Measurements from ENCODE around the gene LBHD2. TPM values are rescaled to one million over a fixed set of nuclear protein-coding genes. Genes with fewer than 3 reads are reported as not detected.

The LBHD2 gene
- total RNA-seq, 1 experiment from 2014 or later: not detected

GRCh38 chr14:103134919-103135318 is 50.9 kb downstream of the LBHD2 start:
- no peak overlapping the region for H3K4me2 ChIP-seq (ENCODE audit: low read length)
- DNase-seq (ENCODE audit: low read depth, low spot score) (no peak), ATAC-seq (no peak)
- no TSS peak for BruUV-seq (replicated peaks)
- no peak for TF ChIP-seq CEBPB (IDR thresholded peaks at IDR 0.05; ENCODE audit: low read depth)
- no peak for TF ChIP-seq EGR1 (IDR thresholded peaks at IDR 0.05; ENCODE audit: low read depth)
- no peak for TF ChIP-seq FOSL1 (IDR thresholded peaks at IDR 0.05; ENCODE audit: low read depth)
- no peak for TF ChIP-seq POLR2AphosphoS5 (IDR thresholded peaks at IDR 0.05; ENCODE audit: low read depth, low read length)
- TF ChIP-seq POLR2A (IDR thresholded peaks at IDR 0.05; ENCODE audit: borderline replicate concordance, extremely low read depth, insufficient read depth, insufficient read length): no peak
- no peak for TF ChIP-seq ZFX (IDR thresholded peaks at IDR 0.05)
- H3K4me1 ChIP-seq (ENCODE audit: control insufficient read depth in 1 of 2, insufficient read depth in 2 of 2, low read length in 2 of 2): peaks cover 18 to 22% of the 10 kb centered on the region in 2 experiments
- no peak overlapping the region for H3K27ac ChIP-seq (ENCODE audit: low read depth, low read length)
- ChIA-PET RAD21 (ENCODE audit: low non-redundant PET in 1 of 2, low total read pairs in 2 of 2, uncharacterized antibody in 2 of 2, unreplicated experiment in 2 of 2) (no interaction called here), CTCF (interaction anchor here (3.3 kb wide), 1 partner anchor 30 kb away, joined by 14 read pairs; no protein-coding TSS in a partner anchor), POLR2A (interaction anchor here (0.6 kb wide), 1 partner anchor 784 kb away, joined by 4 read pairs; no protein-coding TSS in a partner anchor)
- H3K9ac ChIP-seq (ENCODE audit: low read length): no peak overlapping the region
- H3K9me3 ChIP-seq (ENCODE audit: control insufficient read depth in 1 of 2, insufficient read depth in 1 of 2, low read depth in 1 of 2, low read length in 2 of 2): no peaks in the 10 kb centered on the region
- H3K36me3 ChIP-seq (ENCODE audit: control insufficient read depth in 1 of 2, insufficient read depth in 2 of 2, low read length in 2 of 2): peaks cover 8 to 16% of the 10 kb centered on the region in 2 experiments; a peak in 1 of 4 replicates
- no peaks in the 10 kb centered on the region for H3K79me2 ChIP-seq (ENCODE audit: insufficient read depth, low read length)
- no peak overlapping the region for H2AFZ ChIP-seq (ENCODE audit: low read depth, low read length, poor library complexity, severe bottlenecking)
- H3K4me3 ChIP-seq (replicated peaks in 1 of 2; ENCODE audit: low read depth in 1 of 2, low read length in 2 of 2): no peak overlapping the region
- no peaks in the 10 kb centered on the region for H3K9me2 ChIP-seq (ENCODE audit: insufficient read depth)
- no peaks in the 10 kb centered on the region for H4K20me1 ChIP-seq (ENCODE audit: insufficient read depth)
- no peaks in the 10 kb centered on the region for H3K27me3 ChIP-seq (ENCODE audit: insufficient read depth, low read length)
- intact Hi-C loops (cut with micrococcal nuclease): no loop called here

GRCh38 chr14:103135333-103136260 is 51.6 kb downstream of the LBHD2 start:
- RAD21 ChIA-PET (ENCODE audit: low non-redundant PET in 1 of 2, low total read pairs in 2 of 2, uncharacterized antibody in 2 of 2, unreplicated experiment in 2 of 2): interaction anchor here in 1 of 2 experiments (0.5 to 1.9 kb wide), 2 partner anchors 18 to 30 kb away, joined by 3 to 6 read pairs; no protein-coding TSS in a partner anchor
- TF ChIP-seq POLR2A (IDR thresholded peaks at IDR 0.05; ENCODE audit: borderline replicate concordance, extremely low read depth, insufficient read depth, insufficient read length): no peak
- TF ChIP-seq YY1 (IDR thresholded peaks at IDR 0.05; ENCODE audit: extremely low read depth, insufficient replicate concordance, low read depth, low read length): no peak
- TF ChIP-seq ZNF274 (IDR thresholded peaks at IDR 0.05; ENCODE audit: low read depth, low read length): no peak
- no peak for TF ChIP-seq SRF (IDR thresholded peaks at IDR 0.05; ENCODE audit: low read depth)
- TF ChIP-seq RAD21 (IDR thresholded peaks at IDR 0.05; ENCODE audit: low read depth): no peak
- TF ChIP-seq MAX (IDR thresholded peaks at IDR 0.05): no peak
- TF ChIP-seq SP1 (IDR thresholded peaks at IDR 0.05; ENCODE audit: low read depth): no peak
- no peak for TF ChIP-seq EZH2 (IDR thresholded peaks at IDR 0.05)
- TF ChIP-seq ZFX (IDR thresholded peaks at IDR 0.05): no peak
- no peak for TF ChIP-seq CBX3 (IDR thresholded peaks at IDR 0.05; ENCODE audit: low read depth)
- no peak for TF ChIP-seq REST (IDR thresholded peaks at IDR 0.05; ENCODE audit: low read depth)

More at GRCh38 chr14:103135333-103136260, 51.6 kb downstream of the LBHD2 start:
- peaks cover 18 to 26% of the 10 kb centered on the region in 2 experiments for H3K4me1 ChIP-seq (ENCODE audit: control insufficient read depth in 1 of 2, insufficient read depth in 2 of 2, low read length in 2 of 2)
- H3K9me3 ChIP-seq (ENCODE audit: control insufficient read depth in 1 of 2, insufficient read depth in 1 of 2, low read depth in 1 of 2, low read length in 2 of 2): no peaks in the 10 kb centered on the region
- no peak overlapping the region for H3K9ac ChIP-seq (ENCODE audit: low read length)
- CTCF ChIA-PET: interaction anchor here (3.3 kb wide), 1 partner anchor 30 kb away, joined by 14 read pairs; no protein-coding TSS in a partner anchor
- ATAC-seq: no peak
- H3K4me2 ChIP-seq (ENCODE audit: low read length): peak overlapping the region; percentile 74; the same call in 1 of the 2 replicates
- no peak for DNase-seq (ENCODE audit: low read depth, low spot score)
- no peaks in the 10 kb centered on the region for H3K79me2 ChIP-seq (ENCODE audit: insufficient read depth, low read length)
- peaks cover 8 to 16% of the 10 kb centered on the region in 2 experiments; a peak in 1 of 4 replicates for H3K36me3 ChIP-seq (ENCODE audit: control insufficient read depth in 1 of 2, insufficient read depth in 2 of 2, low read length in 2 of 2)
- no peak overlapping the region for H3K4me3 ChIP-seq (replicated peaks in 1 of 2; ENCODE audit: low read depth in 1 of 2, low read length in 2 of 2)
- BruUV-seq (replicated peaks): no TSS peak
- no peaks in the 10 kb centered on the region for H4K20me1 ChIP-seq (ENCODE audit: insufficient read depth)
- H2AFZ ChIP-seq (ENCODE audit: low read depth, low read length, poor library complexity, severe bottlenecking): no peak overlapping the region
- H3K9me2 ChIP-seq (ENCODE audit: insufficient read depth): no peaks in the 10 kb centered on the region
- H3K27ac ChIP-seq (ENCODE audit: low read depth, low read length): peak overlapping the region; percentile 67
- no peaks in the 10 kb centered on the region for H3K27me3 ChIP-seq (ENCODE audit: insufficient read depth, low read length)
- POLR2A ChIA-PET: interaction anchor here (0.6 kb wide), 1 partner anchor 785 kb away, joined by 4 read pairs; no protein-coding TSS in a partner anchor
- intact Hi-C loops (cut with micrococcal nuclease): no loop called here
